ENCODE results near the gene ABCG1. TPM values are rescaled to one million over a fixed set of nuclear protein-coding genes. Genes with fewer than 3 reads are reported as not detected.

Gene ABCG1
- total and polyA plus RNA-seq, 8 donors = 3.1 to 65.9 (median 15.6) TPM

GRCh38 chr21:42247716-42248115, 28.8 kb downstream of the ABCG1 start:
- no peaks in the 10 kb centered on the region for H3K27me3 ChIP-seq
- no peaks in the 10 kb centered on the region for H3K36me3 ChIP-seq
- no peak for DNase-seq
- 65 to 87% (median 84%) methylated on average over 11 of the region's 11 CpGs for WGBS, 5 donors
- no peak overlapping the region for H3K4me3 ChIP-seq
- peaks cover 0 to 24% (median 8%) of the 10 kb centered on the region in 4 donors for H3K4me1 ChIP-seq
- TF ChIP-seq POLR2AphosphoS5 (IDR thresholded peaks at IDR 0.05) = no peak
- TF ChIP-seq, protein P1, sequence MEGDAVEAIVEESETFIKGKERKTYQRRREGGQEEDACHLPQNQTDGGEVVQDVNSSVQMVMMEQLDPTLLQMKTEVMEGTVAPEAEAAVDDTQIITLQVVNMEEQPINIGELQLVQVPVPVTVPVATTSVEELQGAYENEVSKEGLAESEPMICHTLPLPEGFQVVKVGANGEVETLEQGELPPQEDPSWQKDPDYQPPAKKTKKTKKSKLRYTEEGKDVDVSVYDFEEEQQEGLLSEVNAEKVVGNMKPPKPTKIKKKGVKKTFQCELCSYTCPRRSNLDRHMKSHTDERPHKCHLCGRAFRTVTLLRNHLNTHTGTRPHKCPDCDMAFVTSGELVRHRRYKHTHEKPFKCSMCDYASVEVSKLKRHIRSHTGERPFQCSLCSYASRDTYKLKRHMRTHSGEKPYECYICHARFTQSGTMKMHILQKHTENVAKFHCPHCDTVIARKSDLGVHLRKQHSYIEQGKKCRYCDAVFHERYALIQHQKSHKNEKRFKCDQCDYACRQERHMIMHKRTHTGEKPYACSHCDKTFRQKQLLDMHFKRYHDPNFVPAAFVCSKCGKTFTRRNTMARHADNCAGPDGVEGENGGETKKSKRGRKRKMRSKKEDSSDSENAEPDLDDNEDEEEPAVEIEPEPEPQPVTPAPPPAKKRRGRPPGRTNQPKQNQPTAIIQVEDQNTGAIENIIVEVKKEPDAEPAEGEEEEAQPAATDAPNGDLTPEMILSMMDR (IDR thresholded peaks at IDR 0.05) = no peak
- TF ChIP-seq POLR2A (IDR thresholded peaks at IDR 0.05) = no peak
- TF ChIP-seq EP300 (IDR thresholded peaks at IDR 0.05) = no peak
- H3K27ac ChIP-seq = no peak overlapping the region
- intact Hi-C loops (cut with DNase I; ENCODE audit: low total_unique reads) = no loop called here
- no peaks in the 10 kb centered on the region for H3K9me3 ChIP-seq

DNA sequence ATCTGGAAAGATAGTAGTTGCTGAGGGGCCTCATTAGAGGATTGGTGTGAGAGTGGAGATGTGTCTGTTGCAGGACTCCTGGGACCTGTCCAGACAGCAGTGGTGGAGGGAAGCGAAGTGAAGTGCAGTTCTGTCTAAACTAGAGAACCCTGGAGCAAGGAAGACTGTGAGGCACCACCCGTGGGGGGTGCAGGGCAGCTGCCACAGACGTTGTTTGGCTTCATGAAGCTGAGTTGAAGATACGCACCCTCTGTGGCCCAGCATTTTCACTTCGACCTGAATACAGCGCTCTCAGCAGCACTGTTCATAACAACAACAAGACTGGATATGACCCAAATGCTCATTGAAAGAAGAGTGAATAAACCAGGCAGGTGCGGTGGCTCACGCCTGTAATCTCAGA, 29.3 kb downstream of the ABCG1 start:
- no peak for TF ChIP-seq POLR2AphosphoS5 (IDR thresholded peaks at IDR 0.05)
- no peak for TF ChIP-seq POLR2A (IDR thresholded peaks at IDR 0.05)
- TF ChIP-seq, protein P1 (IDR thresholded peaks at IDR 0.05) = no peak
- no peak for TF ChIP-seq EP300 (IDR thresholded peaks at IDR 0.05)
- Histone ChIP-seq H3K4me3 (no peak overlapping the region), H3K4me1 (peaks cover 0 to 24% (median 8%) of the 10 kb centered on the region in 4 donors), H3K27ac (no peak overlapping the region), H3K27me3 (no peaks in the 10 kb centered on the region), H3K36me3 (no peaks in the 10 kb centered on the region), H3K9me3 (no peaks in the 10 kb centered on the region)
- intact Hi-C loops (cut with DNase I; ENCODE audit: low total_unique reads) = no loop called here
- no peak for DNase-seq
- WGBS, 5 donors = 83 to 95% (median 90%) methylated on average over 7 to 8 of the region's 8 CpGs

DNA sequence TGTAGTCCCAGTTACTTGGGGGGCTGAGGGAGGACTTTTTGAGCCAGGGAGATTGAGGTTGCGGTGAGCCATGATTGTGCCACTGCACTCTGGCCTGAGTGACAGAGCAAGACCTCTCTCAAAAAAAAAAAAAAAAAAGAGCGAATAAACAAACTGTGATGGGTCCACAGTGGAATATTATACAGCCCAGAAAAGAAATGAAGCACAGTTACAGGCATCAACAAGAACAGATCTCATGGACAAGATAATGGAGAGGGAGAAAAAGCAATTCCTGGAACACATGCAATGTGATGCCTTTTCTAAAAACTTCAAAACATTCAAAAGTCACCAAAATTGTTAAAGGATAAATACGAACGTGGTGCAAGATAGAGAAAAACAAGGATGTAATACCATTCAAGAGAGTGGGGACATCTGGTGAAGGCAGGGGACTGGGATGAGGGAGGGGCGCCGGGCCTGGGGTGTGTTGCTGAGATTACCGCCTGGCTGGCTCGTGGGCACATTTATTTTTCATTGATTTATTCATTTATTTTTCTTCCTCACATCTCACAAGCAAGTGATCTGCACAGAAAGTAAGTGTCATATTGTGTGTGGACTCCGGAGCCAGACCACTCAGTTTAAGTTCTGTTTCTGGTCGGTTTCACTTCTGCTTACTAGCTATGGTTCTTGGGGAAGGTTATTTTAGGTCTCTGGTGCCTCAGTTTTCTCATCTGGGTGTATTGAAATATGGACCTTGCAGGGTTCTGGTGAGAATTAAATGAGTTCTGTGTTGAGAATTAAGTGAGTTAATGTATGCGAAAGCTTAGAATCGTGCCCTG, 30.1 kb downstream of the ABCG1 start:
- intact Hi-C loops (cut with DNase I; ENCODE audit: low total_unique reads) = no loop called here
- no peak overlapping the region for H3K4me3 ChIP-seq
- H3K4me1 ChIP-seq = peaks cover 0 to 24% (median 8%) of the 10 kb centered on the region in 4 donors
- no peak for DNase-seq
- H3K27ac ChIP-seq = no peak overlapping the region
- no peaks in the 10 kb centered on the region for H3K9me3 ChIP-seq
- no peaks in the 10 kb centered on the region for H3K27me3 ChIP-seq
- no peak for TF ChIP-seq POLR2A (IDR thresholded peaks at IDR 0.05)
- TF ChIP-seq POLR2AphosphoS5 (IDR thresholded peaks at IDR 0.05) = no peak
- TF ChIP-seq, protein P1 (IDR thresholded peaks at IDR 0.05) = no peak
- no peak for TF ChIP-seq EP300 (IDR thresholded peaks at IDR 0.05)
- no peaks in the 10 kb centered on the region for H3K36me3 ChIP-seq
- 88 to 96% (median 91%) methylated on average over 12 of the region's 12 CpGs for WGBS, 5 donors

DNA sequence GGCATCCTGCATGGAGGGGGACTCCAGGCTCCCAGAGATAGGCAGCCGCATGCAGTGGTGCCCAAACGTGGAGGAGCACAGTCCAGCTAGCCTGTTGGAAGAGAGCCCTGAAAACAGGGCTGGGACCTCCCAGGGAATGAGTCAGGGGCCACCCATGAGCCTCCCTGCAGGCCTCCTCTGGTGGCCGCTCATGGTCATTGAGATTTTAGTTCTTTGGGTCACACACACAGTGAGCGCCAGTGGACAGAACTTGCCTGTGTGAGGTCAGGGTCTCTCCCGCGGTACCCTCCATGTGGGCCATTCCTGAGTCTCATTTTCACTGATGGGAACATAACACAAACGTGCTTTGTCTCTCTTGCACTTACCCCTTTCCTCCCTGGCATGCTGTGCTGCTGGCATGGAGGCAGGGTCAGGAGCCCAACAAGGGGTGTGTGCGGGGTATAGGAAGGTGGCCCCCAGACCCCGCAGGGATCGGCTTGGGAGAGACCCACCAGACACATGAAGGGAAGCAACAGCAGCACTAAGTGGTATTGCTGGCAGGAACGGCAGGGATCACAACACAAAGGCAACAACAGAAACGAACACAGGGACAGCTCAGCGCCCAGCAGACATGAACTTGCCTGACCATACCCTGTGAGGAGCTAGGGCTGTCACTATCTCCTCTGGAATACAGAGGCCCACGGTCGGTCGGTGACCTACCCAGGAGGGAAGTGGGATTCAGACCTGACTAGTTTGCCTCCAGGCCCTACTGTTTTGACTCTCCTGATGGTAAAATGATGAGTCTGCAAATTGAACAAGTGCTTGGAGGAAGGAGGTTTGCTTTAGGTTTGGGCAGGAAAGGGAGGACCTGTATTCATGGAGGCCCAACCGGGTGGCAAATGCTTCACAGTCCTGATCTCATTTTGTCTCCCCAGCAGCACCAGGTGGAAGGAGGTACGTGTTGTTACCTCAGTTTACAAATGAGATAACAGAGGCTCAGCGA, 31.8 kb downstream of the ABCG1 start:
- H3K9me3 ChIP-seq = no peaks in the 10 kb centered on the region
- H3K27me3 ChIP-seq = no peaks in the 10 kb centered on the region
- peaks cover 0 to 15% (median 5%) of the 10 kb centered on the region in 4 donors for H3K4me1 ChIP-seq
- H3K27ac ChIP-seq = no peak overlapping the region
- no peaks in the 10 kb centered on the region for H3K36me3 ChIP-seq
- no peak for TF ChIP-seq POLR2AphosphoS5 (IDR thresholded peaks at IDR 0.05)
- intact Hi-C loops (cut with DNase I; ENCODE audit: low total_unique reads) = loop anchor here (5.0 kb wide), 1 partner anchor 103 kb away; no protein-coding TSS in a partner anchor
- 85 to 88% (median 86%) methylated on average over 18 to 19 of the region's 19 CpGs for WGBS, 5 donors
- DNase-seq = no peak
- no peak overlapping the region for H3K4me3 ChIP-seq

Measured in stomach (tissue), 9 donors.